GM23338 (cell line): Measurements from ENCODE around the gene GCAT. TPM values are rescaled to one million over a fixed set of nuclear protein-coding genes. Genes with fewer than 3 reads are reported as not detected.

Source experiments
- ATAC-seq: fragments of 200-7000 bp; cut with Tn5 transposase; 3 replicates; pipeline ENCODE4 v1.9.1; 2020
- DNase-seq: peaks from one replicate; pipeline ENCODE4 v3.0.0-alpha.2; 2015; ENCODE audit warnings: low spot score
- H2AFZ ChIP-seq: fragments of 200-600 bp; sonication (generic); 2 replicates; pipeline ENCODE4 v1.8.0; 2016; ENCODE audit warnings: antibody characterized with exemption, mild to moderate bottlenecking, moderate library complexity
- H3F3A ChIP-seq: fragments of 200-600 bp; sonication (generic); replicated peaks from 2 replicates; pipeline ENCODE4 v1.8.0; 2017; ENCODE audit warnings: antibody characterized with exemption, mixed run types, low read depth
- H3K27ac ChIP-seq: fragments of 200-600 bp; sonication (generic); 2 replicates; pipeline ENCODE4 v1.6.1; 2016; ENCODE audit warnings: low read depth
- H3K27me3 ChIP-seq: fragments of 200-600 bp; sonication (generic); 2 replicates; pipeline ENCODE4 v1.8.0; 2016; ENCODE audit warnings: mild to moderate bottlenecking, mixed run types, moderate library complexity; ENCODE audit not compliant: insufficient read depth
- H3K36me3 ChIP-seq: fragments of 200-600 bp; sonication (generic); 2 replicates; pipeline ENCODE4 v1.8.0; 2016; ENCODE audit warnings: mild to moderate bottlenecking; ENCODE audit not compliant: insufficient read depth
- H3K4me1 ChIP-seq: fragments of 200-600 bp; sonication (generic); 2 replicates; pipeline ENCODE4 v1.8.0; 2016; ENCODE audit warnings: mild to moderate bottlenecking, moderate library complexity; ENCODE audit not compliant: insufficient read depth
- H3K4me2 ChIP-seq: fragments of 200-600 bp; sonication (generic); 2 replicates; pipeline ENCODE4 v1.7.1; 2017; ENCODE audit warnings: mixed run types
- H3K4me3 ChIP-seq: fragments of 200-600 bp; sonication (generic); 2 replicates; pipeline ENCODE4 v1.6.1; 2016; ENCODE audit warnings: mixed run types
- H3K79me2 ChIP-seq: fragments of 200-600 bp; sonication (generic); replicated peaks from 2 replicates; pipeline ENCODE4 v1.8.0; 2017; ENCODE audit warnings: mild to moderate bottlenecking; ENCODE audit not compliant: insufficient read depth
- H3K9me2 ChIP-seq: fragments of 200-600 bp; sonication (generic); 2 replicates; pipeline ENCODE4 v1.8.0; 2017; ENCODE audit not compliant: insufficient read depth
- H4K20me1 ChIP-seq: fragments of 200-600 bp; sonication (generic); replicated peaks from 2 replicates; pipeline ENCODE4 v1.8.0; 2017; ENCODE audit warnings: mild to moderate bottlenecking; ENCODE audit not compliant: insufficient read depth
- H3K27ac Mint-ChIP-seq: 2 replicates; pipeline ENCODE4 v1.8.0; 2020; ENCODE audit warnings: inconsistent platforms, mild to moderate bottlenecking, moderate library complexity, mixed read lengths
- H3K27me3 Mint-ChIP-seq: 3 replicates; pipeline ENCODE4 v1.8.0; 2022; ENCODE audit warnings: low read depth, mild to moderate bottlenecking, moderate library complexity, mixed read lengths, inconsistent platforms; ENCODE audit not compliant: insufficient read depth, poor library complexity
- H3K36me3 Mint-ChIP-seq: 3 replicates; pipeline ENCODE4 v1.8.0; 2021; ENCODE audit warnings: low read depth, mild to moderate bottlenecking, inconsistent platforms, moderate library complexity, mixed read lengths
- H3K4me1 Mint-ChIP-seq: 3 replicates; pipeline ENCODE4 v1.8.0; 2020; ENCODE audit warnings: mild to moderate bottlenecking, inconsistent platforms, mixed read lengths
- H3K4me3 Mint-ChIP-seq: 3 replicates; pipeline ENCODE4 v1.8.0; 2021; ENCODE audit warnings: moderate library complexity, mild to moderate bottlenecking, inconsistent platforms, mixed read lengths
- H3K9me3 Mint-ChIP-seq: 3 replicates; pipeline ENCODE4 v1.8.0; 2020; ENCODE audit warnings: moderate library complexity, mild to moderate bottlenecking, inconsistent platforms, mixed read lengths
- CREB1 ChIP-seq: fragments of 250-450 bp; sonication (Bioruptor Pico); IDR thresholded peaks from 2 replicates; pipeline ENCODE4 v1.5.0; 2020; ENCODE audit warnings: low read depth, mild to moderate bottlenecking, moderate library complexity
- CTCF ChIP-seq, 2 experiments: fragments of 200-600 bp in 1 of 2; sonication (generic) in 1 of 2; conservative IDR thresholded peaks; 2 replicates each; pipeline versions ENCODE4 v1.5.1 to v1.6.1; 2016 to 2017; ENCODE audit warnings: antibody characterized with exemption in 2 of 2, low read depth in 2 of 2, mild to moderate bottlenecking in 2 of 2, moderate library complexity in 1 of 2
- ETS1 ChIP-seq: IDR thresholded peaks from 2 replicates; pipeline ENCODE4 v1.6.1; 2016; ENCODE audit warnings: antibody characterized with exemption
- EZH2 ChIP-seq: fragments of 200-600 bp; sonication (generic); IDR thresholded peaks from one replicate; pipeline ENCODE4 v1.8.0; 2017; ENCODE audit warnings: antibody characterized with exemption, mild to moderate bottlenecking, low read depth; ENCODE audit not compliant: unreplicated experiment
- EZH2phosphoT487 ChIP-seq: fragments of 200-600 bp; sonication (generic); IDR thresholded peaks from one replicate; pipeline ENCODE4 v1.8.1; 2018; ENCODE audit warnings: antibody characterized with exemption; ENCODE audit not compliant: unreplicated experiment
- NANOG ChIP-seq: IDR thresholded peaks from 2 replicates; pipeline ENCODE4 v1.6.1; 2016; ENCODE audit warnings: antibody characterized with exemption, borderline replicate concordance
- POLR2AphosphoS5 ChIP-seq: IDR thresholded peaks from 2 replicates; pipeline ENCODE4 v1.6.1; 2016; ENCODE audit warnings: antibody characterized with exemption, low read depth
- REST ChIP-seq: IDR thresholded peaks from one replicate; pipeline ENCODE4 v1.6.1; 2018; ENCODE audit warnings: antibody characterized with exemption; ENCODE audit not compliant: unreplicated experiment
- STAT1 ChIP-seq: IDR thresholded peaks from one replicate; pipeline ENCODE4 v1.6.1; 2016; ENCODE audit warnings: antibody characterized with exemption; ENCODE audit not compliant: unreplicated experiment
- ZNF114 ChIP-seq: fragments of 250-450 bp; sonication (Bioruptor Pico); IDR thresholded peaks from 2 replicates; pipeline ENCODE4 v1.5.0; 2020; ENCODE audit warnings: mild to moderate bottlenecking, moderate library complexity
- polyA plus RNA-seq: library from polyadenylated mRNA; unstranded; fragments of >200 nt; fragmentation: Nextera tagmentation; extraction: Ambion mirVana; gene quantifications from 2 replicates; pipeline ENCODE4 v1.2.1, GENCODE V29; 2016
- total RNA-seq: library from RNA; depleted of rRNA; stranded (reverse); fragments of >200 nt; shearing (Covaris generic); gene quantifications from 2 replicates; pipeline ENCODE4 v1.2.3, GENCODE V29; 2014

Gene GCAT
- total and polyA plus RNA-seq, 2 experiments from 2014 or later = 36.8 to 61.3 TPM

GRCh38 chr22:37862570-37863325 lies 55.0 kb downstream of the GCAT start:
- Histone ChIP-seq H3K4me2 (no peak overlapping the region), H2AFZ (no peak overlapping the region), H3K9me2 (no peaks in the 10 kb centered on the region), H3K27me3 (no peaks in the 10 kb centered on the region), H3K4me3 (no peak overlapping the region), H3K79me2 (peaks cover 40% of the 10 kb centered on the region), H4K20me1 (peaks cover 45% of the 10 kb centered on the region), H3K27ac (peak overlapping the region; percentile 65), H3K36me3 (peaks cover 77% of the 10 kb centered on the region), H3K4me1 (no peaks in the 10 kb centered on the region), H3F3A (peaks cover 69% of the 10 kb centered on the region)
- Mint-ChIP-seq H3K27me3 (peaks cover 4% of the 10 kb centered on the region), H3K27ac (peak overlapping the region; percentile 75; the same call in 1 of the 2 replicates), H3K4me1 (peaks cover 4% of the 10 kb centered on the region; the same call in 2 of the 3 replicates), H3K36me3 (peaks cover 94% of the 10 kb centered on the region), H3K9me3 (no peaks in the 10 kb centered on the region; the same call in 2 of the 3 replicates), H3K4me3 (no peak overlapping the region)
- no peak for TF ChIP-seq ETS1
- no peak for TF ChIP-seq CTCF (conservative IDR thresholded peaks at IDR 0.05; ENCODE audit: low read depth in 2 of 2)
- TF ChIP-seq CREB1 = no peak
- no peak for TF ChIP-seq EZH2phosphoT487
- no peak for TF ChIP-seq ZNF114
- TF ChIP-seq STAT1 = no peak
- TF ChIP-seq EZH2 = no peak
- TF ChIP-seq POLR2AphosphoS5 = no peak
- TF ChIP-seq REST = no peak
- no peak for TF ChIP-seq NANOG
- DNase-seq = no peak
- ATAC-seq = no peak
